Thyroid gland (tissue), 4 donors: ENCODE measurements around the gene FHIT. TPM values are rescaled to one million over a fixed set of nuclear protein-coding genes. Genes with fewer than 3 reads are reported as not detected.

Experiments
- DNase-seq, 2 donors: peaks; one replicate each; pipeline ENCODE4 v3.0.0-alpha.2; 2019
- H3K27ac ChIP-seq, 3 donors: fragments of 200-600 bp; sonication (generic); 1 replicate in 2 of 3; 2 replicates in 1 of 3; pipeline ENCODE4 v1.5.1; 2016 to 2019; ENCODE audit warnings: mild to moderate bottlenecking in 1 of 3, moderate library complexity in 1 of 3
- H3K27me3 ChIP-seq: fragments of 200-600 bp; sonication (generic); one replicate; pipeline ENCODE4 v1.5.1; 2019
- H3K36me3 ChIP-seq, 2 donors: fragments of 200-600 bp; sonication (generic); one replicate each; pipeline ENCODE4 v1.5.1; 2016 to 2019
- H3K4me1 ChIP-seq, 2 donors: fragments of 200-600 bp; sonication (generic); one replicate each; pipeline ENCODE4 v1.5.1; 2017 to 2019
- H3K4me3 ChIP-seq, 3 donors: fragments of 200-600 bp; sonication (generic); replicated peaks in 1 of 3; 1 replicate in 2 of 3; 2 replicates in 1 of 3; pipeline ENCODE4 v1.5.1; 2016; ENCODE audit warnings: mild to moderate bottlenecking in 1 of 3
- H3K9me3 ChIP-seq: fragments of 200-600 bp; sonication (generic); one replicate; pipeline ENCODE4 v1.5.1; 2017
- POLR2A ChIP-seq, 2 donors: fragments of 450-650 bp; IDR thresholded peaks; one replicate each; pipeline ENCODE4 v1.6.1; 2017; ENCODE audit warnings: antibody characterized with exemption in 2 of 2, mild to moderate bottlenecking in 2 of 2, moderate library complexity in 1 of 2
- WGBS, 2 donors: methylation state at CpG; one replicate each; pipeline ENCODE4 v1.1.5; 2017; 5-methylcytosine and 5-hydroxymethylcytosine counted together
- intact Hi-C: fragments of 100-400 bp; cut with DNase I; formaldehyde crosslinking; loops from one replicate; pipeline ENCODE4 v1.15.1; 2023
- total RNA-seq, 4 donors: library from RNA; depleted of rRNA; stranded (reverse); fragments of >200 nt; gene quantifications; one replicate each; pipeline ENCODE4 v1.2.3, GENCODE V29; 2016
- TF ChIP-seq, protein P1 (sequence below), 6 experiments: fragments of 200-600 bp in 3 of 6; fragments of 450-650 bp in 3 of 6; sonication (generic) in 3 of 6; IDR thresholded peaks; one replicate each; pipeline ENCODE4 v1.5.1; 2016 to 2019; ENCODE audit warnings: antibody characterized with exemption in 6 of 6, mild to moderate bottlenecking in 2 of 6, inconsistent platforms in 1 of 6, moderate library complexity in 1 of 6

FHIT gene
- total RNA-seq, 4 donors from 2014 or later, result 12.2 to 18.9 (median 16.2) TPM

DNA sequence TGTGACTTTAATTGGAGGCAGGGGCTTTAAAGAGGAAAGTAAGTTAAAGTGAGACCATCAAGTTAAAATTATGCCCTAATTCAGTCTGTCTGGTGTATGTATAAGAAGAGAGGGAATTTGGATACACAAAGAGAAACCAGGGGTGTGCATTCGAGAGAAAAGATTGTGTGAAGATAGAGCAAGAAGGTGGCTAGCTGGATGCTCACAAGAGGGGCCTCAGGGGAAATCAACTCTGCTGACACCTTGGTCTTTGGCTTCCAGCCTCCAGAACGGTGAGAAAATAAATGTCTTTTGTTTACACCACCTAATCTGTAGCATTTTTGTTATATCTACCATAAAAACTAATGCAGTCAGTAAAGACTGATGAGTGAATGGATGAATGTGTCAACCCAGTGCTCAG lies 1294.1 kb downstream of the FHIT start:
- Histone ChIP-seq H3K36me3 (no peaks in the 10 kb centered on the region), H3K27ac (no peak overlapping the region), H3K4me1 (no peaks in the 10 kb centered on the region), H3K27me3 (no peaks in the 10 kb centered on the region), H3K9me3 (no peaks in the 10 kb centered on the region), H3K4me3 (no peak overlapping the region)
- no peak for DNase-seq
- 77 to 81% methylated on average over 2 of the region's 2 CpGs for WGBS, 2 donors
- no peak for TF ChIP-seq POLR2A (IDR thresholded peaks at IDR 0.05)
- TF ChIP-seq, protein P1, sequence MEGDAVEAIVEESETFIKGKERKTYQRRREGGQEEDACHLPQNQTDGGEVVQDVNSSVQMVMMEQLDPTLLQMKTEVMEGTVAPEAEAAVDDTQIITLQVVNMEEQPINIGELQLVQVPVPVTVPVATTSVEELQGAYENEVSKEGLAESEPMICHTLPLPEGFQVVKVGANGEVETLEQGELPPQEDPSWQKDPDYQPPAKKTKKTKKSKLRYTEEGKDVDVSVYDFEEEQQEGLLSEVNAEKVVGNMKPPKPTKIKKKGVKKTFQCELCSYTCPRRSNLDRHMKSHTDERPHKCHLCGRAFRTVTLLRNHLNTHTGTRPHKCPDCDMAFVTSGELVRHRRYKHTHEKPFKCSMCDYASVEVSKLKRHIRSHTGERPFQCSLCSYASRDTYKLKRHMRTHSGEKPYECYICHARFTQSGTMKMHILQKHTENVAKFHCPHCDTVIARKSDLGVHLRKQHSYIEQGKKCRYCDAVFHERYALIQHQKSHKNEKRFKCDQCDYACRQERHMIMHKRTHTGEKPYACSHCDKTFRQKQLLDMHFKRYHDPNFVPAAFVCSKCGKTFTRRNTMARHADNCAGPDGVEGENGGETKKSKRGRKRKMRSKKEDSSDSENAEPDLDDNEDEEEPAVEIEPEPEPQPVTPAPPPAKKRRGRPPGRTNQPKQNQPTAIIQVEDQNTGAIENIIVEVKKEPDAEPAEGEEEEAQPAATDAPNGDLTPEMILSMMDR (IDR thresholded peaks at IDR 0.05), result no peak
- intact Hi-C loops, result no loop called here

DNA sequence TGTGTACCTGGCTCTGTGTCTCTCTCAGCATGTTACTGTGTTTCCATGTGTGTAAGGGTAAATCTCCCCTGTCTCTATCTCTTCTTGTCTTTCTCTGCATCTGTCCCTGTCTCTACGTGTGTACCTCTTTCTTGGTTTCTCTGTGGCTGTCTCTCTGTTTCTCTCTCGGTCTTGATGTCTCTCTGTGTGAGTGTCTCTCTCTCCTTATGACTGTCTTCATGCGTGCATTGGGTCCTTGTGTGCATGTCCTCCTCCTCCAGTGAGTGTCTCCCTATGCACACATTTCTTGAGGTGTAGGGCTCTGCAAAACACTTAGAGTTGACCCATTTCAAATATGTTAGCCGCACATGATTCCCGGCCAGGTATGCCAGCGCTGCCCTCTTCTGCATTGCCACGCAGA lies 1298.1 kb downstream of the FHIT start:
- Histone ChIP-seq H3K27me3 (no peaks in the 10 kb centered on the region), H3K4me3 (no peak overlapping the region), H3K36me3 (no peaks in the 10 kb centered on the region), H3K27ac (no peak overlapping the region), H3K9me3 (no peaks in the 10 kb centered on the region), H3K4me1 (no peaks in the 10 kb centered on the region)
- intact Hi-C loops, result no loop called here
- TF ChIP-seq, protein P1 (IDR thresholded peaks at IDR 0.05), result no peak
- TF ChIP-seq POLR2A (IDR thresholded peaks at IDR 0.05), result no peak
- DNase-seq, result no peak
- 93 to 94% methylated on average over 7 of the region's 7 CpGs for WGBS, 2 donors

DNA sequence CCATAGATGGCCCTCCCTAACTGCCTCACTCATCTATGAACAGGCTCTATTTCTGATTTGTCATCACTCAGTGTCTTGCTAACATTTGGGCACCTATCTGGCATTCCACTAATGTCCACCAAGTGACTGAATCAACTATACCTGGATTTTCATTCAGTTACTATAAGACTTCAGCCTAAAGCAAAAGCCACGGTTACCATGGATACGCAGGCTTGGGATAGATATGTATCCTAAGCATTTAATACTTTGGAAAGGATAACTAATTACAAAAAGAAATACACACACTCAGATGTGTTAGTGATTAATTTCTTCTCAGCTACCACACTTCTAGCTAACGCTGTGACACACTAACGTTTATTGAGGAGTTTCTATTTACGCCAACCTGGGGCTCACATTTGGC lies 1301.9 kb downstream of the FHIT start:
- TF ChIP-seq POLR2A (IDR thresholded peaks at IDR 0.05), result no peak
- TF ChIP-seq, protein P1 (IDR thresholded peaks at IDR 0.05), result no peak
- 74 to 75% methylated on average over 5 of the region's 5 CpGs for WGBS, 2 donors
- intact Hi-C loops, result no loop called here
- Histone ChIP-seq H3K27ac (no peak overlapping the region), H3K27me3 (no peaks in the 10 kb centered on the region), H3K36me3 (no peaks in the 10 kb centered on the region), H3K4me3 (no peak overlapping the region), H3K4me1 (no peaks in the 10 kb centered on the region), H3K9me3 (no peaks in the 10 kb centered on the region)
- no peak for DNase-seq

DNA sequence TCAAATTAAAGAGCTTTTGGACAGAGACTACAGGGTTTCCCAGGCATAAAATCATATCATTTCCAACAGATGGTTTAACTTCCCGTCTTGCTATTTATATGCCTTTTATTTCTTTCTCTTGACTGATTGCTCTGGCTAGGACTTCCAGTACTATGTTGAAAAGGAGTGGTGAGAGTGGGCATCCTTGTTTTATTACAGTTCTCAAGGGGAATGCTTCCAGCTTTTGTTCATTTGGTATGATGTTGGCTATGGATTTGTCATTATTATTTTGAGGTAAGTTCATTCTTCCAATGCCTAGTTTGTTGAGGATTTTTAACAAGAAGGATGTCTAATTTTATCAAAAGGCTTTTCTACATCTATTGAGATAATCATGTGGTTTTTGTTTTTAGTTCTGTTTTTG lies 1304.9 kb downstream of the FHIT start:
- H3K4me3 ChIP-seq, result no peak overlapping the region
- no peak overlapping the region for H3K27ac ChIP-seq
- no peaks in the 10 kb centered on the region for H3K4me1 ChIP-seq
- no peaks in the 10 kb centered on the region for H3K36me3 ChIP-seq
- TF ChIP-seq POLR2A (IDR thresholded peaks at IDR 0.05), result no peak
- TF ChIP-seq, protein P1 (IDR thresholded peaks at IDR 0.05), result no peak
- DNase-seq, result no peak
- no peaks in the 10 kb centered on the region for H3K27me3 ChIP-seq
- intact Hi-C loops, result no loop called here
- 78 to 87% methylated on average over 1 of the region's 1 CpG for WGBS, 2 donors
- no peaks in the 10 kb centered on the region for H3K9me3 ChIP-seq

DNA sequence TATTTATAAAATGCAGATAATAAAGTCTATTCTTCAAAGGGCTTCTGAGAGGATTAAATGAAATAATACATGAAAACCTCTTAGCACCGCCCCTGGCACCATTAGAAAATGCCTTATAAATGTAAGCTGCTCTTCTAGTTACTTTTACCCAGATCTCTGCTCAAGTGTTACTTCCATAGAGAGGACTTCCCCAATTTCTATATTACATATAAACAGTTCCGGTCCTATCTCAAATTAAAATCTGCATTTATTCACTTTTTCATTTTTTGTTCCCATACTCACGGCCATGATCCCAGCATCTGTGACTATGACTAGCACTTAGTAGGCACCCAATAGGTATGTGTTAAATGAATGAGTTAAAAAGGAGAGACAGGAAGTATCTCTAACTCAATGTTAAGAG lies 1310.5 kb downstream of the FHIT start:
- TF ChIP-seq, protein P1 (IDR thresholded peaks at IDR 0.05), result no peak
- intact Hi-C loops, result no loop called here

More for the DNA sequence above, 1310.5 kb downstream of the FHIT start:
- no peaks in the 10 kb centered on the region for H3K4me1 ChIP-seq
- WGBS, 2 donors, result 93 to 95% methylated on average over 3 of the region's 3 CpGs
- DNase-seq, result no peak
- no peaks in the 10 kb centered on the region for H3K9me3 ChIP-seq
- H3K4me3 ChIP-seq, result no peak overlapping the region
- no peaks in the 10 kb centered on the region for H3K36me3 ChIP-seq
- H3K27me3 ChIP-seq, result no peaks in the 10 kb centered on the region
- H3K27ac ChIP-seq, result no peak overlapping the region
